GM12878 (cell line): ENCODE data around the gene KPNA1.

ENCODE experiments used
- CHD2 ChIP-seq: IDR thresholded peaks from 2 replicates; pipeline ENCODE4 v1.6.1; 2011; ENCODE audit warnings: low read depth, low read length, improper control_type of control experiment, borderline replicate concordance
- EZH2 ChIP-seq: IDR thresholded peaks from 2 replicates; pipeline ENCODE4 v1.6.1; 2012; ENCODE audit warnings: low read depth, mild to moderate bottlenecking, control low read depth, inconsistent platforms, low read length, borderline replicate concordance; ENCODE audit not compliant: control insufficient read depth
- FOXM1 ChIP-seq: IDR thresholded peaks from 2 replicates; pipeline ENCODE4 v1.6.1; 2012; ENCODE audit warnings: low read depth, mild to moderate bottlenecking, inconsistent platforms, low read length, moderate library complexity
- POLR2AphosphoS2 ChIP-seq: IDR thresholded peaks from 2 replicates; pipeline ENCODE4 v1.6.1; 2011; ENCODE audit warnings: low read depth, mild to moderate bottlenecking, low read length, improper control_type of control experiment, moderate library complexity
- TF ChIP-seq, protein P1 (sequence below): fragments of 450-650 bp; IDR thresholded peaks from 2 replicates; pipeline ENCODE4 v1.6.1; 2014; ENCODE audit warnings: mild to moderate bottlenecking
- TF ChIP-seq, protein P2 (sequence below), 3 experiments: IDR thresholded peaks in 2 of 3; conservative IDR thresholded peaks in 1 of 3; 2 replicates each; pipeline ENCODE4 v1.5.1; 2011; ENCODE audit warnings: low read depth in 3 of 3, low read length in 3 of 3, mild to moderate bottlenecking in 3 of 3, control low read depth in 2 of 3, moderate library complexity in 2 of 3, inconsistent platforms in 1 of 3, mixed read lengths in 1 of 3; ENCODE audit not compliant: control insufficient read depth in 2 of 3, insufficient read depth in 1 of 3; ENCODE audit errors: extremely low read depth in 1 of 3

DNA sequence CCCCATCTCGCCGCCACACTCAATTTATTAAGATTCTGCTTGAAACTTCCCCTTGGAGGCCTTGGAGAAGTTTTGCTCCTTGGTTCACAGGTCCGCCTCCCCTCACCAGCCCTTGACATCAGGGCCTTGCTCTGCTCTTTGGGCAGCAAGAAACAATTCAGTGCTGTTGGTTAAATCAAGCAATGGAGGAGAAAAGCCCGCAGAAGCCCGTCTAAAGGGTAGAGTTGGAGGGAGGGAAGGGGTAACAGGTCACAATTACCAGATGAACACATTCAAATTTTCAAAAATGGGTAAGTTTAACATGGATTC, 48.9 kb upstream of the KPNA1 start:
- no peak for TF ChIP-seq EZH2
- TF ChIP-seq, protein P1, sequence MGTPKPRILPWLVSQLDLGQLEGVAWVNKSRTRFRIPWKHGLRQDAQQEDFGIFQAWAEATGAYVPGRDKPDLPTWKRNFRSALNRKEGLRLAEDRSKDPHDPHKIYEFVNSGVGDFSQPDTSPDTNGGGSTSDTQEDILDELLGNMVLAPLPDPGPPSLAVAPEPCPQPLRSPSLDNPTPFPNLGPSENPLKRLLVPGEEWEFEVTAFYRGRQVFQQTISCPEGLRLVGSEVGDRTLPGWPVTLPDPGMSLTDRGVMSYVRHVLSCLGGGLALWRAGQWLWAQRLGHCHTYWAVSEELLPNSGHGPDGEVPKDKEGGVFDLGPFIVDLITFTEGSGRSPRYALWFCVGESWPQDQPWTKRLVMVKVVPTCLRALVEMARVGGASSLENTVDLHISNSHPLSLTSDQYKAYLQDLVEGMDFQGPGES: no peak
- TF ChIP-seq, protein P2, sequence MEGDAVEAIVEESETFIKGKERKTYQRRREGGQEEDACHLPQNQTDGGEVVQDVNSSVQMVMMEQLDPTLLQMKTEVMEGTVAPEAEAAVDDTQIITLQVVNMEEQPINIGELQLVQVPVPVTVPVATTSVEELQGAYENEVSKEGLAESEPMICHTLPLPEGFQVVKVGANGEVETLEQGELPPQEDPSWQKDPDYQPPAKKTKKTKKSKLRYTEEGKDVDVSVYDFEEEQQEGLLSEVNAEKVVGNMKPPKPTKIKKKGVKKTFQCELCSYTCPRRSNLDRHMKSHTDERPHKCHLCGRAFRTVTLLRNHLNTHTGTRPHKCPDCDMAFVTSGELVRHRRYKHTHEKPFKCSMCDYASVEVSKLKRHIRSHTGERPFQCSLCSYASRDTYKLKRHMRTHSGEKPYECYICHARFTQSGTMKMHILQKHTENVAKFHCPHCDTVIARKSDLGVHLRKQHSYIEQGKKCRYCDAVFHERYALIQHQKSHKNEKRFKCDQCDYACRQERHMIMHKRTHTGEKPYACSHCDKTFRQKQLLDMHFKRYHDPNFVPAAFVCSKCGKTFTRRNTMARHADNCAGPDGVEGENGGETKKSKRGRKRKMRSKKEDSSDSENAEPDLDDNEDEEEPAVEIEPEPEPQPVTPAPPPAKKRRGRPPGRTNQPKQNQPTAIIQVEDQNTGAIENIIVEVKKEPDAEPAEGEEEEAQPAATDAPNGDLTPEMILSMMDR (IDR thresholded peaks at IDR 0.05 in 2 of 3, conservative IDR thresholded peaks at IDR 0.05 in 1 of 3; ENCODE audit: control insufficient read depth in 2 of 3, extremely low read depth in 1 of 3, insufficient read depth in 1 of 3, low read depth in 3 of 3, low read length in 3 of 3): no peak
- no peak; the same call in 1 of the 2 replicates for TF ChIP-seq POLR2AphosphoS2
- no peak for TF ChIP-seq CHD2
- TF ChIP-seq FOXM1: no peak
